ENCODE measurements around the gene RPL27A.
A peak's percentile ranks its signal among the peaks of the same experiment; 100 is the strongest.

The RPL27A gene

GRCh38 chr11:8674859-8675258 is 7.7 kb upstream of the RPL27A start:
- no peak for DNase-seq (ENCODE audit: low read depth)

GRCh38 chr11:8676458-8676857 is 6.1 kb upstream of the RPL27A start:
- DNase-seq (ENCODE audit: low read depth), result no peak

GRCh38 chr11:8679006-8679405 is 3.6 kb upstream of the RPL27A start:
- DNase-seq (ENCODE audit: low read depth), result no peak

GRCh38 chr11:8681837-8682302 is 722 bp upstream of the RPL27A start:
- DNase-seq (ENCODE audit: low read depth), result no peak

GRCh38 chr11:8683115-8683807 is 669 bp downstream of the RPL27A start:
- DNase-seq (ENCODE audit: low read depth), result no peak

- no peak for DNase-seq (ENCODE audit: low read depth)
These were observed 2.2 kb downstream of the RPL27A start for GRCh38 chr11:8684600-8685290.

GRCh38 chr11:8685306-8685705 is 2.7 kb downstream of the RPL27A start:
- DNase-seq (ENCODE audit: low read depth), result no peak

GRCh38 chr11:8685820-8686219 is 3.2 kb downstream of the RPL27A start:
- no peak for DNase-seq (ENCODE audit: low read depth)

- DNase-seq (ENCODE audit: low read depth), result no peak
These were observed 3.7 kb downstream of the RPL27A start for GRCh38 chr11:8686325-8686724.

- peak; percentile 57 for DNase-seq (ENCODE audit: low read depth)
These were observed 6.1 kb downstream of the RPL27A start for GRCh38 chr11:8688414-8689362.

GRCh38 chr11:8689726-8690255 is 7.2 kb downstream of the RPL27A start:
- no peak for DNase-seq (ENCODE audit: low read depth)

GRCh38 chr11:8690374-8691342 is 8.1 kb downstream of the RPL27A start:
- DNase-seq (ENCODE audit: low read depth), result no peak

- no peak for DNase-seq (ENCODE audit: low read depth)
These were observed 9.0 kb downstream of the RPL27A start for GRCh38 chr11:8691601-8692000.

- no peak for DNase-seq (ENCODE audit: low read depth)
These were observed 9.8 kb downstream of the RPL27A start for GRCh38 chr11:8692417-8692816.

- DNase-seq (ENCODE audit: low read depth), result no peak
These were observed 10.5 kb downstream of the RPL27A start for GRCh38 chr11:8693010-8693551.

- no peak for DNase-seq (ENCODE audit: low read depth)
These were observed 11.0 kb downstream of the RPL27A start for GRCh38 chr11:8693555-8693954.

- DNase-seq (ENCODE audit: low read depth), result no peak
These were observed 11.5 kb downstream of the RPL27A start for GRCh38 chr11:8694137-8694536.

- no peak for DNase-seq (ENCODE audit: low read depth)
These were observed 14.5 kb downstream of the RPL27A start for GRCh38 chr11:8697054-8697453.

- DNase-seq (ENCODE audit: low read depth), result no peak
These were observed 15.8 kb downstream of the RPL27A start for GRCh38 chr11:8698379-8698851.

GRCh38 chr11:8698917-8699441 is 16.4 kb downstream of the RPL27A start:
- no peak for DNase-seq (ENCODE audit: low read depth)

Measured in T follicular helper cell (primary cell).